A549 (cell line): ENCODE data around the gene SFI1. TPM values are rescaled to one million over a fixed set of nuclear protein-coding genes. Genes with fewer than 3 reads are reported as not detected.

Experiments
- ATAC-seq, 2 experiments: fragments of 200-7000 bp in 1 of 2; fragments of >200 bp in 1 of 2; cut with Nextera tagmentation in 1 of 2; cut with Tn5 transposase in 1 of 2; 3 replicates each; pipeline versions ENCODE4 v1.8.0 to v1.9.1; 2018 to 2020; ENCODE audit warnings: mild to moderate bottlenecking in 1 of 2, moderate library complexity in 1 of 2
- CTCF ChIA-PET: fragments of 300-600 bp; sonication (Branson Sonifier 250); formaldehyde crosslinking; extraction: SDS; loops from one replicate; lab custom pipeline; 2021; ENCODE audit warnings: antibody characterized with exemption, inconsistent platforms; lab: Yijun Ruan, JAX
- POLR2A ChIA-PET: fragments of 350-600 bp; formaldehyde crosslinking; extraction: SDS; loops from one replicate; lab custom pipeline; 2021; ENCODE audit warnings: antibody characterized with exemption, inconsistent platforms; lab: Yijun Ruan, JAX
- DNase-seq, 2 experiments: peaks; one replicate each; pipeline versions ENCODE4 v3.0.0 to v3.0.0-alpha.2; 2011 to 2016; ENCODE audit warnings: low read depth in 1 of 2, low spot score in 1 of 2
- FAIRE-seq: peaks from 2 replicates; lab custom pipeline; 2011; peaks lifted over from hg19 to GRCh38; lab: Jason Lieb, UNC
- H3K27ac ChIP-seq, 2 experiments: fragments of >200 bp; sonication (Bioruptor Twin); formaldehyde crosslinking; 3 replicates each; pipeline ENCODE4 v1.5.1; 2016 to 2017
- H3K4me1 ChIP-seq: fragments of >200 bp; sonication (Bioruptor Twin); formaldehyde crosslinking; 3 replicates; pipeline ENCODE4 v1.6.1; 2016
- H3K4me2 ChIP-seq: fragments of >200 bp; sonication (Bioruptor Twin); formaldehyde crosslinking; 3 replicates; pipeline ENCODE4 v1.6.1; 2016
- H3K4me3 ChIP-seq: fragments of >200 bp; sonication (Bioruptor Twin); formaldehyde crosslinking; 3 replicates; pipeline ENCODE4 v1.5.1; 2016
- H3K9me3 ChIP-seq: fragments of >200 bp; sonication (Bioruptor Twin); formaldehyde crosslinking; 3 replicates; pipeline ENCODE4 v1.6.1; 2016
- ATOH8 ChIP-seq: fragments of 250-450 bp; sonication (Bioruptor Pico); IDR thresholded peaks from 2 replicates; pipeline ENCODE4 v1.5.0; 2020; ENCODE audit warnings: low read depth, mild to moderate bottlenecking, moderate library complexity
- BHLHE40 ChIP-seq: IDR thresholded peaks from 2 replicates; pipeline ENCODE4 v1.6.1; 2012; ENCODE audit warnings: low read depth, low read length, inconsistent platforms
- CBX2 ChIP-seq: fragments of 200-600 bp; sonication (generic); IDR thresholded peaks from 2 replicates; pipeline ENCODE4 v1.6.1; 2016; ENCODE audit warnings: low read depth, mild to moderate bottlenecking, borderline replicate concordance
- CHD2 ChIP-seq: fragments of 150-350 bp; IDR thresholded peaks from 2 replicates; pipeline ENCODE4 v1.6.1; 2014; ENCODE audit warnings: low read length; ENCODE audit not compliant: partially characterized antibody
- CHD4 ChIP-seq: fragments of 200-600 bp; sonication (generic); IDR thresholded peaks from 2 replicates; pipeline ENCODE4 v1.6.1; 2016; ENCODE audit warnings: antibody characterized with exemption, mild to moderate bottlenecking, borderline replicate concordance
- E2F6 ChIP-seq: IDR thresholded peaks from 2 replicates; pipeline ENCODE4 v1.6.1; 2012; ENCODE audit warnings: low read depth, borderline replicate concordance
- EHMT2 ChIP-seq: fragments of 200-600 bp; sonication (generic); IDR thresholded peaks from 2 replicates; pipeline ENCODE4 v1.6.1; 2016; ENCODE audit warnings: antibody characterized with exemption, low read depth, mild to moderate bottlenecking, moderate library complexity
- ELK1 ChIP-seq: fragments of 150-350 bp; IDR thresholded peaks from 2 replicates; pipeline ENCODE4 v1.6.1; 2014; ENCODE audit warnings: low read depth, mild to moderate bottlenecking, low read length
- EP300 ChIP-seq, 2 experiments: fragments of >200 bp; sonication (Bioruptor Twin); formaldehyde crosslinking; IDR thresholded peaks; 2 replicates in 1 of 2; 3 replicates in 1 of 2; pipeline ENCODE4 v1.6.1; 2016 to 2017
- ESRRA ChIP-seq: fragments of 150-350 bp; IDR thresholded peaks from 2 replicates; pipeline ENCODE4 v1.6.1; 2014; ENCODE audit warnings: mild to moderate bottlenecking, low read length, borderline replicate concordance
- GATA3 ChIP-seq: IDR thresholded peaks from 2 replicates; pipeline ENCODE4 v1.6.1; 2012; ENCODE audit warnings: borderline replicate concordance
- HES2 ChIP-seq: fragments of >200 bp; sonication (Bioruptor Twin); formaldehyde crosslinking; IDR thresholded peaks from 2 replicates; pipeline ENCODE4 v1.6.1; 2016
- HEYL ChIP-seq: fragments of 250-450 bp; sonication (Bioruptor Pico); IDR thresholded peaks from 2 replicates; pipeline ENCODE4 v1.8.0; 2021; ENCODE audit warnings: mild to moderate bottlenecking, moderate library complexity
- HOXA7 ChIP-seq: fragments of 250-450 bp; sonication (Bioruptor Pico); IDR thresholded peaks from 2 replicates; pipeline ENCODE4 v1.5.0; 2020; ENCODE audit warnings: mild to moderate bottlenecking, moderate library complexity
- JUN ChIP-seq, 2 experiments: fragments of >200 bp; sonication (Bioruptor Twin); formaldehyde crosslinking; IDR thresholded peaks; 2 replicates in 1 of 2; 3 replicates in 1 of 2; pipeline ENCODE4 v1.6.1; 2016 to 2017
- KDM1A ChIP-seq: fragments of 200-600 bp; sonication (generic); IDR thresholded peaks from 2 replicates; pipeline ENCODE4 v1.6.1; 2016; ENCODE audit warnings: low read depth, mild to moderate bottlenecking
- MAFK ChIP-seq: fragments of 450-650 bp; IDR thresholded peaks from 2 replicates; pipeline ENCODE4 v1.6.1; 2014; ENCODE audit not compliant: partially characterized antibody
- MAZ ChIP-seq: fragments of 150-350 bp; IDR thresholded peaks from 2 replicates; pipeline ENCODE4 v1.6.1; 2014; ENCODE audit warnings: antibody characterized with exemption, low read depth, low read length, borderline replicate concordance
- NFE2L2 ChIP-seq: fragments of 150-350 bp; conservative IDR thresholded peaks from 2 replicates; pipeline ENCODE4 v1.6.1; 2014; ENCODE audit warnings: low read length
- NPAS2 ChIP-seq: fragments of 250-450 bp; sonication (Bioruptor Pico); IDR thresholded peaks from 2 replicates; pipeline ENCODE4 v1.8.0; 2022; ENCODE audit warnings: mild to moderate bottlenecking, moderate library complexity, borderline replicate concordance
- POLR2A ChIP-seq: IDR thresholded peaks from 2 replicates; pipeline ENCODE4 v1.6.1; 2012; ENCODE audit warnings: mild to moderate bottlenecking, low read length
- POLR2AphosphoS2 ChIP-seq: conservative IDR thresholded peaks from 2 replicates; pipeline ENCODE4 v1.6.1; 2012; ENCODE audit warnings: low read length, improper control_type of control experiment, inconsistent platforms
- RARB ChIP-seq: fragments of 250-450 bp; sonication (Bioruptor Pico); IDR thresholded peaks from 2 replicates; pipeline ENCODE4 v1.8.0; 2021; ENCODE audit warnings: mild to moderate bottlenecking, moderate library complexity
- RFX5 ChIP-seq: fragments of 450-650 bp; IDR thresholded peaks from 2 replicates; pipeline ENCODE4 v1.7.1; 2014; ENCODE audit warnings: antibody characterized with exemption, mild to moderate bottlenecking, moderate library complexity
- RNF2 ChIP-seq: fragments of 200-600 bp; sonication (generic); IDR thresholded peaks from 2 replicates; pipeline ENCODE4 v1.6.1; 2016; ENCODE audit warnings: low read depth, mild to moderate bottlenecking, antibody characterized with exemption, moderate library complexity, borderline replicate concordance
- SMC3 ChIP-seq: fragments of >200 bp; sonication (Bioruptor Twin); formaldehyde crosslinking; IDR thresholded peaks from 3 replicates; pipeline ENCODE4 v1.6.1; 2018; ENCODE audit warnings: inconsistent platforms
- TFCP2L1 ChIP-seq: fragments of 250-450 bp; sonication (Bioruptor Pico); IDR thresholded peaks from 2 replicates; pipeline ENCODE4 v1.5.0; 2021; ENCODE audit warnings: mild to moderate bottlenecking
- TP53 ChIP-seq: fragments of 250-450 bp; sonication (Bioruptor Pico); IDR thresholded peaks from 2 replicates; pipeline ENCODE4 v1.5.0; 2021; ENCODE audit warnings: mild to moderate bottlenecking, moderate library complexity
- USF2 ChIP-seq: fragments of 450-650 bp; IDR thresholded peaks from 2 replicates; pipeline ENCODE4 v1.6.1; 2014; ENCODE audit warnings: antibody characterized with exemption
- ZNF302 ChIP-seq: fragments of 250-450 bp; sonication (Bioruptor Pico); IDR thresholded peaks from 2 replicates; pipeline ENCODE4 v1.9.0; 2021; ENCODE audit warnings: inconsistent platforms, mild to moderate bottlenecking, moderate library complexity
- ZSCAN20 ChIP-seq: fragments of 250-450 bp; sonication (Bioruptor Pico); IDR thresholded peaks from 2 replicates; pipeline ENCODE4 v1.8.0; 2022; ENCODE audit warnings: mild to moderate bottlenecking, moderate library complexity
- WGBS: methylation state at CpG from one replicate; pipeline ENCODE4 v1.1.6; 2017; ENCODE audit errors: missing lambda C conversion rate; 5-methylcytosine and 5-hydroxymethylcytosine counted together
- polyA plus RNA-seq, 4 experiments: library from polyadenylated mRNA; depleted of rRNA in 3 of 4; stranded (reverse); fragments of >200 nt; fragmentation: RNase III in 1 of 4; extraction: RNeasy Plus Mini Kit Qiagen cat#74134 plus additional on column Dnase treatment in 1 of 4; gene quantifications; 2 replicates in 3 of 4; 3 replicates in 1 of 4; pipeline ENCODE4 v1.2.3, GENCODE V29; 2011 to 2017

Gene SFI1
- polyA plus RNA-seq, 2 of the 4 experiments (the other 2 are of a cell fraction): 6.8 to 17.9 TPM

GRCh38 chr22:31604746-31605705, 108.7 kb downstream of the SFI1 start:
- H3K4me2 ChIP-seq: no peak overlapping the region
- H3K27ac ChIP-seq: no peak overlapping the region
- POLR2A ChIA-PET: no interaction called here
- no peak overlapping the region for H3K4me3 ChIP-seq
- no peak for FAIRE-seq
- TF ChIP-seq TFCP2L1 (CRISPR knock-in tag) (no peak), MAFK (no peak), GATA3 (no peak), TP53 (CRISPR knock-in tag) (no peak), POLR2AphosphoS2 (no peak), RNF2 (no peak), HES2 (no peak), NFE2L2 (no peak), SMC3 (no peak), E2F6 (no peak), ESRRA (no peak), KDM1A (no peak), USF2 (no peak), NPAS2 (CRISPR knock-in tag) (no peak), ZSCAN20 (CRISPR knock-in tag) (no peak), ELK1 (no peak), HEYL (no peak), CHD4 (no peak), RARB (no peak), EP300 (IDR thresholded peaks at IDR 0.05) (no peak)
- no peaks in the 10 kb centered on the region for H3K9me3 ChIP-seq
- CTCF ChIA-PET: interaction anchor here (0.7 to 2.0 kb wide), 2 partner anchors 9 to 750 kb away, joined by 3 to 5 read pairs; no protein-coding TSS in a partner anchor
- no peak for DNase-seq
- H3K4me1 ChIP-seq: 0 out of 3 replicates have a peak, but pooled peaks cover 3% of the 10 kb centered on the region
- no peak for ATAC-seq
- 84% methylated on average over 11 of the region's 17 CpGs for WGBS

GRCh38 chr22:31605851-31606585, 109.7 kb downstream of the SFI1 start:
- FAIRE-seq (no peak), ATAC-seq (no peak)

More at GRCh38 chr22:31605851-31606585, 109.7 kb downstream of the SFI1 start:
- Histone ChIP-seq H3K27ac (no peak overlapping the region), H3K9me3 (no peaks in the 10 kb centered on the region), H3K4me3 (no peak overlapping the region), H3K4me2 (no peak overlapping the region), H3K4me1 (0 out of 3 replicates have a peak, but pooled peaks cover 3% of the 10 kb centered on the region)
- WGBS: 94% methylated on average over 9 of the region's 9 CpGs
- no peak for DNase-seq
- POLR2A ChIA-PET: no interaction called here
- no peak for TF ChIP-seq ATOH8 (CRISPR knock-in tag)
- no peak for TF ChIP-seq MAFK
- no peak for TF ChIP-seq CHD2
- no peak for TF ChIP-seq CBX2
- TF ChIP-seq SMC3: no peak
- no peak for TF ChIP-seq EHMT2
- no peak for TF ChIP-seq MAZ
- TF ChIP-seq POLR2A: no peak
- no peak for TF ChIP-seq JUN (IDR thresholded peaks at IDR 0.05)
- no peak for TF ChIP-seq NFE2L2
- TF ChIP-seq RFX5: no peak
- no peak for TF ChIP-seq HOXA7
- TF ChIP-seq BHLHE40: no peak
- TF ChIP-seq ZNF302 (CRISPR knock-in tag): no peak
- CTCF ChIA-PET: interaction anchor here (2.0 kb wide), 1 partner anchor 8 kb away, joined by 5 read pairs; no protein-coding TSS in a partner anchor
